Activated T-cell treated with anti-CD3 and anti-CD28 coated beads, Interleukin-2, amount 50 U/mL, for 4 hours (primary cell): Measurements from ENCODE around the gene FER1L5. TPM values are rescaled to one million over a fixed set of nuclear protein-coding genes. Genes with fewer than 3 reads are reported as not detected.

Experiments
- ATAC-seq, 2 donors: fragments of 200-7000 bp; cut with Tn5 transposase; one replicate each; pipeline ENCODE4 v1.10.0; 2021
- DNase-seq: peaks from one replicate; pipeline ENCODE4 v3.0.0-alpha.2; 2020
- H3K27me3 Mint-ChIP-seq: one replicate; pipeline ENCODE4 v1.8.0; 2021; ENCODE audit warnings: low read depth, mixed read lengths
- H3K36me3 Mint-ChIP-seq: one replicate; pipeline ENCODE4 v1.8.0; 2022; ENCODE audit warnings: mixed read lengths; ENCODE audit not compliant: insufficient read depth
- H3K4me1 Mint-ChIP-seq: one replicate; pipeline ENCODE4 v1.8.0; 2021; ENCODE audit warnings: low read depth, mixed read lengths
- H3K4me3 Mint-ChIP-seq: one replicate; pipeline ENCODE4 v1.8.0; 2021; ENCODE audit warnings: mild to moderate bottlenecking, moderate library complexity, mixed read lengths
- H3K9me3 Mint-ChIP-seq: one replicate; pipeline ENCODE4 v1.8.0; 2021; ENCODE audit warnings: mixed read lengths
- total RNA-seq, 3 donors: library from RNA; stranded (reverse); gene quantifications; one replicate each; pipeline ENCODE4 v1.2.1, GENCODE V29; 2021

The FER1L5 gene
- total RNA-seq, 3 donors from 2014 or later = not detected

DNA sequence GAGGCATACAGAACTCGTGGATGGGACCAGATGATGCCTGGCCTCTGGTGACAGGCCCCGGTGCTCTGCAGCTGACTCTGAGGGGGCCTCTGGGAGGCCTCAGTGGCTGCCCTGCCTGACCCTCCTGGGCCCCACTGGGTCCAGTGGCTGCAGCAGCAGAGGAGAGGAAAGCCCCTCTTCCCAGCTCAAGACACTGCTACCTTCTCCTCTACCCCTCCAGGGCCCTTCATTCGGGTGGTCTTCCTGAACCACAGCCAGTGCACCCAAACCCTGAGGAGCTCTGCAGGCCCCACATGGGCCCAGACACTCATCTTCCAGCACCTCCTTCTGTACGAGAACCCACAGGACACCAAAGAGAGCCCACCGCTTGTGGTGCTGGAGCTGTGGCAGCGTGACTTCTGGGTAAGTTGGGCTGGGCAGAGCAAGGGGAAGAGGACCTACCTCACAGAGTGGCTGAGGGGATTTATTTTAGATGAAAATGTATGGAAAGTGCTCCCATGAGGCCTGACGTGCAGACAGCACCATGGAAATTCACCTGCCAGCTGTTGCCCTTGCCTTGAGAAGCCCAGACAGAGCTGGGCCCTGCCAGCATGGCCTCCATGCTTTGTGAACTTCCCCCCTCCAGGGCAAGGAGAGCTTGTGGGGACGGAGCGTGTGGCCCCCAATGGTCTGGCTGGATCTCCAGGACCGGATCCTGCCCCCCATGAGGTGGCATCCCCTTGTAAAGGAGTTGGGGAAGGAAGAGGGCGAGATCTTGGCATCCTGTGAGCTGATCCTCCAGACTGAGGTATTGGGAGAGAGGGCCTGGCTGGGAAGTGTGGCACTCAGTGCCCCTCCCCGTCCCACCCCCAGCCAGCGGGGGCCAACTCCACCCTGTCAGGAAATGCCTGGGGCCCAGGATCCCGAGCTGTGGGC lies 51.0 kb downstream of the FER1L5 start:
- DNase-seq (no peak), ATAC-seq (no peak)
- H3K36me3 Mint-ChIP-seq = no peaks in the 10 kb centered on the region
- H3K27me3 Mint-ChIP-seq = no peaks in the 10 kb centered on the region
- H3K9me3 Mint-ChIP-seq = no peaks in the 10 kb centered on the region
- H3K4me1 Mint-ChIP-seq = no peaks in the 10 kb centered on the region
- H3K4me3 Mint-ChIP-seq = no peak overlapping the region

DNA sequence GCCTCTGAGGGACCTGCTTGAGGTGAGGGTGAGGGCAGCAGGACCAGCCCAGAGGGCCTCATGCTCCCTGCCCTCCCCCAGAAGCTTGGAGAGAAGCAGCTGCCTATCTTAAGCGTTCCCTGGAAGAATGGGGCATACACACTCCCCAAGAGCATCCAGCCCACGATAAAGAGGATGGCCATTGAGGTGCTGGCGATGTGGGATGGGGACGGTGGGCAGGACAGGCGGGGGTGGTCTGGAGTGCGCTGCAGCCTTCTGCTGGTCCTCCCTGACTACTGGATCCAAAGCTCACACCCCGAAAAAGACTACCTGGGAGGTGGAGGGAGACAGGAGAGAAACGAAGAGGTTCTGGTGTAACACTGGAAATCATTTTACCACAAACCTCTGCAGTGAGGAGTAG lies 51.7 kb downstream of the FER1L5 start:
- ATAC-seq (no peak), DNase-seq (no peak)
- H3K36me3 Mint-ChIP-seq = no peaks in the 10 kb centered on the region
- no peak overlapping the region for H3K4me3 Mint-ChIP-seq
- H3K4me1 Mint-ChIP-seq = no peaks in the 10 kb centered on the region
- H3K9me3 Mint-ChIP-seq = no peaks in the 10 kb centered on the region
- no peaks in the 10 kb centered on the region for H3K27me3 Mint-ChIP-seq

DNA sequence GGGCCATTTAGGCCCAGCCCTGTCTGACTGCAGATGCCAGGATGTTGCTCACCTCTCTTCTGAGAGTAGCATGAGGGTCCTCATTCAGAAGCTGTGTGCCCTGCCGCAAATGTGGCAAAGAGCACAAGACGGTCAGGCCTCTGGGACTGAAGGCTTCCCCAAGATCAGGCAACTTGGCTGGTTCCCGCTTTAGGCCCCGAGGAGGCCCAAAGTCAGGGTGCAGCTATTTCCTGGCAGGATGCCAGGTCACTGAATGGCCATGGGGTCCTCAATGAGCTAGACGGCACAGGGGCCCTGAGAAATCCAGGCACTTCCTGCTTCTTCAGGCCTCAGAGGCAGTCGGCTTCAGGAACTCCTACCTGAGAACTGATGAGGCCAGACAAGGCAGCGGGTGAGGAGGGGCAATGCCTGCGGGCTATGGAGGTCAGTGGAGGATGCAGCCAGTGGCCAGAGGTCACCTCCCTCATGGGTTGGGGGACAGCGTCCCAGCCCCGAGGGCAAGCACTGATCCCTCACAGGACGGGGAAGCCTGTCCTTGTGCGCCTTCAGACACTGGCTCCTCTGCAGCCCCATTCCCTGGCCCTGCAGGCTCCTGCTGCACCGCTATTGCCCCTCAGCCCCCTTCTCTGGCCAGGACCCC lies 52.4 kb downstream of the FER1L5 start:
- H3K27me3 Mint-ChIP-seq = no peaks in the 10 kb centered on the region
- no peak for ATAC-seq
- no peaks in the 10 kb centered on the region for H3K9me3 Mint-ChIP-seq
- H3K36me3 Mint-ChIP-seq = no peaks in the 10 kb centered on the region
- H3K4me1 Mint-ChIP-seq = no peaks in the 10 kb centered on the region
- no peak overlapping the region for H3K4me3 Mint-ChIP-seq
- DNase-seq = no peak

DNA sequence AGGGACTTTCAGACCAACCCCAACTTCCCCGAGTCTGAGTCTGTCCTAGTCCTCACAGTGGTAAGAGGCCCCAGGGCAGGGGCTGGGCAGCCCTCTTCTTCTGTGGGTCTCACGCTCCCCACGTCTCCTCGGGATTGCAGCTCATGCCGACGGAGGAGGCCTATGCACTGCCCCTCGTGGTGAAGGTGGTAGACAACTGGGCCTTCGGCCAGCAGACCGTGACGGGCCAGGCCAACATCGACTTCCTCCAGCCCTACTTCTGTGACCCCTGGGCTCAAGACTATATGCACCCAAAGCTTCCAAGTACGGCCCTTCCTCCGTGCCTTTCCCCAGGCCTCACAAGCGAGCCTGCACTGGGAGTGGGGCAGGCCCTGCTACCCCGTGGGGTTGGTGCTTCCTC lies 53.0 kb downstream of the FER1L5 start:
- Mint-ChIP-seq H3K9me3 (no peaks in the 10 kb centered on the region), H3K27me3 (no peaks in the 10 kb centered on the region), H3K36me3 (no peaks in the 10 kb centered on the region), H3K4me3 (no peak overlapping the region), H3K4me1 (no peaks in the 10 kb centered on the region)
- ATAC-seq (no peak), DNase-seq (no peak)

DNA sequence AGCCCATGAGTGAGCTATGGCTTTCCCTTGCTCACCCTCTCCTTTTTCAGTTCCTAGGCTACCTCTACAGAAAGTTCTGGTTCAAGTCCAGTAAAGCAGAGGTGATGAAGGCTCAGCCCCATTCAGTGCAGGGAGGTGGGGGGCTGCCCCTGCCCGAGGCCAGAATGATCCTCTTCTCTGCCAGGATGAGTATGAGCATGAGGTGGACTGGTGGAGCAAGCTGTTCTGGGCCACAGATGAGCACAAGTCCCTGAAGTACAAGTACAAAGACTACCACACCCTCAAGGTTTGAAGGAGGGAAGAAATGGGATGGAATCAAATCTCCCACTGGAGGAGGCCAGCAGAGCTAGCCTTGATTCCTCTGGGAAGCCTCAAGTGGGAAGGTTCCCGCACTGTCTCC lies 54.9 kb downstream of the FER1L5 start:
- Mint-ChIP-seq H3K36me3 (no peaks in the 10 kb centered on the region), H3K27me3 (no peaks in the 10 kb centered on the region), H3K9me3 (no peaks in the 10 kb centered on the region), H3K4me1 (no peaks in the 10 kb centered on the region), H3K4me3 (no peak overlapping the region)
- no peak for DNase-seq
- ATAC-seq = no peak

DNA sequence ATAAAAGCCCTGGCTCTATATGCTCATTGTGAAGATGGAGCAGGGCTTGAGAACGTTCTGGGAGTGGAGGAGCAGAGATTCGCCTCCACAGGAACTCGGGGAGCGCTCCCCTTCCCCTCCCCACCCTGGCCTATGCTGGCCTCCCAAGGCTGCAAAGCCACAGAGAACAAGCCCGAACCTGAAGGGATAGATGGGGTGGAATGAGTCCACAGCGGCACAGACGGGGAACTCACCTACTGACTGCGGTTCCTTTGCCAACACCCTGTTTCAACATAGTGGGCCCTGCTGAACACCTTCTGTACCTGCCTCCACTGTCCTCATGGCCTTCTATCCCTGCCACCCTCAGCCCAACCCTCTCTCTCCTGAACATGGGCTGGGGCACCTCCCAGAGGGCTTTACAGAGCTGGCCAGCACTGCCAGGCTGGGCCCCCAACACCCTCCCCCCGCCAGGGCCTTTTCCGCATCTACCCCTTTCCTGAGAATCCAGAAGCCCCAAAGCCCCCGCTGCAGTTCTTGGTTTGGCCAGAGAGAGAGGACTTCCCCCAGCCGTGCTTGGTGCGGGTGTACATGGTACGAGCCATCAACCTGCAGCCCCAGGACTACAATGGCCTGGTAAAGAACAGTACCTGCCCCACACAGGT lies 55.8 kb downstream of the FER1L5 start:
- Mint-ChIP-seq H3K27me3 (no peaks in the 10 kb centered on the region), H3K4me3 (no peak overlapping the region), H3K36me3 (peaks cover 4% of the 10 kb centered on the region), H3K9me3 (no peaks in the 10 kb centered on the region), H3K4me1 (no peaks in the 10 kb centered on the region)
- DNase-seq (no peak), ATAC-seq (no peak)

DNA sequence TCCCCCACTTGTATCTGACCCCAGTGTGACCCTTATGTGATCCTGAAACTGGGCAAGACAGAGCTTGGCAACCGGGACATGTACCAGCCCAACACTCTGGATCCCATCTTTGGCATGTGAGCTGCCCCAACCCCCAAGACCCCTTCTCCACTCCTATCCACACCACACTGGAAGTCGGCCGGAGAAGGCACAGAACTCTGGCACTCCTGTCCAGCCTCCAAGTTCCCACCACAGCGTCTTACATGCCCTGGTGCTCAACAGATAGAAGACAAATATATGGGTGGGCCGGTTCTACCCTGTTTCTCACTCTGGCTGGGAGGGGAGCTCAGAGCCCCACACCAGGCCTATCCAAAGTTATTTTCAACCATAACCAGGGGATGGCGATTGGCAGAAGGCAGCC lies 56.5 kb downstream of the FER1L5 start:
- Mint-ChIP-seq H3K9me3 (no peaks in the 10 kb centered on the region), H3K4me1 (no peaks in the 10 kb centered on the region), H3K27me3 (no peaks in the 10 kb centered on the region), H3K4me3 (no peak overlapping the region), H3K36me3 (peaks cover 4% of the 10 kb centered on the region)
- DNase-seq (no peak), ATAC-seq (no peak)

DNA sequence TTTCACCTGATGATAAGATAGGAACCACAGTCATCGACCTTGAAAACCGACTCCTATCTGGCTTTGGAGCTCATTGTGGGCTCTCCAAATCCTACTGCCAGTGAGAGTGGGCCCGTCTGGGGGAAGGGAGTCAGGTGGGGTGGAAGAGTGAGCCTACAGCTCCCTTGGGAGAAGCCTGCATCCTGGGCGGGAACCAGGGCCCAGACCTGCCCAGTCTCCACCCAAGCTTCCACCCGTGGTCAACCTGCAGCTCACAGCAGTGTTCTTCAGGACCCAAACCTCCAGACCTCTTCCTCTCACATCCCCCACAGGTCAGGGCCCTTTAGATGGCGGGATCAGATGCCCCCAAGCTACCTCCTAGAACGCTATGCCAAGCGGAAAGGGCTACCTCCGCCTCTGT lies 57.1 kb downstream of the FER1L5 start:
- ATAC-seq (no peak), DNase-seq (no peak)
- Mint-ChIP-seq H3K4me1 (no peaks in the 10 kb centered on the region), H3K9me3 (no peaks in the 10 kb centered on the region), H3K27me3 (no peaks in the 10 kb centered on the region), H3K4me3 (no peak overlapping the region), H3K36me3 (peaks cover 4% of the 10 kb centered on the region)

DNA sequence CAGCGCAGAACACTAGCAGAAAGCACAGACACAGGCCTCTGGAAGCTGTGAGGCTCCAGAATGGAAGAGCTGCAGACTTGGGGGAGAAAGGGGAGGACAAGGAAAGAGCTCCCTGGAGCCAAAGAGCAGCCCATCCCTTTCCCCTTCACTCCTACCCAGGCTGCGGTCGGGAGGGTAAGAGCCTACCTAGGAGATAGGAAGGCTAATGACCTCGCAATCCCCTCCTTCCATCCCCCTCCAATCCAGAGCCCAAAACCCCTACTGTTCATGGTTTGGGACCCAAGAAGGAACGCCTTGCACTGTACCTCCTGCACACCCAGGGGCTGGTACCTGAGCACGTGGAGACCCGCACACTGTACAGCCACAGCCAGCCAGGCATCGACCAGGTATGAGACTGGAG lies 57.5 kb downstream of the FER1L5 start:
- ATAC-seq (no peak), DNase-seq (no peak)
- Mint-ChIP-seq H3K9me3 (no peaks in the 10 kb centered on the region), H3K4me3 (no peak overlapping the region), H3K4me1 (no peaks in the 10 kb centered on the region), H3K27me3 (no peaks in the 10 kb centered on the region), H3K36me3 (peaks cover 4% of the 10 kb centered on the region)

DNA sequence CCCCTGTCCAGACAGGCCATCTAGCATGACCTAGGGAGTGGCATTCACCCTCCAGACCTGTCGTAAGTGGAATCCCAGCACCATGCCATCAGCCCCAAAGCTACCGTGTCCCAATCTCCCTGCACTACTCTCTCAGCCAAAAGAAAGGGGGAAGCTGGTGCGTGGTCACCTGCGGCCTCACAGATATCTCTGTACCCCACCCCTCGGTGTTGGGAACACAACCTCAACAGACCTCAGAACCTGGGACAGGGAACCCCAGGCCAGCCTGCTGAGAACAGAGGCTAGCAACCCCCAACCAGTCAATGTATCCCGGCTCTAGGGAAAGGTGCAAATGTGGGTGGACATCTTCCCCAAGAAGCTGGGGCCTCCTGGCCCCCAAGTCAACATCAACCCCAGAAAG lies 59.1 kb downstream of the FER1L5 start:
- ATAC-seq = no peak

DNA sequence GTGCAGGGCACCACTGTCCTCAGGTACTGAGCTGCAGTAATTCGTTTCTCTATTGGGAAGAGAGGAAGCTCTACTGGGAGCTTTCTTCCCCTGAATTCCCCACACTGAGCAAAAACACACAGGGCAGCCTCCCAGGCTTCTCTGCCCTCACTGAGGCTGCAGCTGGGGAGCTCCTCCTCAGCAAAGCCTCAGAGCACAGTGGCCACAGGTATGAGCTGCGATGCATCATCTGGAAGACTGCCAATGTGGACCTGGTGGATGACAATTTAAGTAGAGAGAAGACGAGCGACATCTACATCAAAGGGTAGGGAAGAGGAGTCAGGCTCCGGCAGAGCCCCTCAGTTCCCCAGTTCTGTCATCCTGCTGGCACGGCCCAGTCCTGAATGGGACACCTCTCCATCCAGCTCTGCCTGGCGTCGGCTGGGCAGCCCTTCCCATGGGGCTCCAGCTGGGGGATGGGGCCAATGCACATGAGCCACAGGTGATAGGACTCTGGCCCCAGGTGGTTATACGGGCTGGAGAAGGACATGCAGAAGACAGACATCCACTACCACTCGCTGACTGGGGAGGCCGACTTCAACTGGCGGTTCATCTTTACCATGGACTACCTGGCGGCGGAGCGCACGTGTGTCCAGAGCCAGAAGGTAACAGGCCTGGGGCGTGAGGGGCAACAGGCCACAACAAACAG lies 59.7 kb downstream of the FER1L5 start:
- H3K9me3 Mint-ChIP-seq = no peaks in the 10 kb centered on the region
- no peak for DNase-seq
- ATAC-seq = no peak
- H3K36me3 Mint-ChIP-seq = peaks cover 11% of the 10 kb centered on the region
- H3K4me3 Mint-ChIP-seq = no peak overlapping the region
- H3K27me3 Mint-ChIP-seq = no peaks in the 10 kb centered on the region
- H3K4me1 Mint-ChIP-seq = no peaks in the 10 kb centered on the region

More for the DNA sequence above, 59.1 kb downstream of the FER1L5 start:
- no peaks in the 10 kb centered on the region for H3K9me3 Mint-ChIP-seq
- peaks cover 7% of the 10 kb centered on the region for H3K36me3 Mint-ChIP-seq
- DNase-seq = no peak
- no peak overlapping the region for H3K4me3 Mint-ChIP-seq
- H3K27me3 Mint-ChIP-seq = no peaks in the 10 kb centered on the region
- H3K4me1 Mint-ChIP-seq = no peaks in the 10 kb centered on the region

DNA sequence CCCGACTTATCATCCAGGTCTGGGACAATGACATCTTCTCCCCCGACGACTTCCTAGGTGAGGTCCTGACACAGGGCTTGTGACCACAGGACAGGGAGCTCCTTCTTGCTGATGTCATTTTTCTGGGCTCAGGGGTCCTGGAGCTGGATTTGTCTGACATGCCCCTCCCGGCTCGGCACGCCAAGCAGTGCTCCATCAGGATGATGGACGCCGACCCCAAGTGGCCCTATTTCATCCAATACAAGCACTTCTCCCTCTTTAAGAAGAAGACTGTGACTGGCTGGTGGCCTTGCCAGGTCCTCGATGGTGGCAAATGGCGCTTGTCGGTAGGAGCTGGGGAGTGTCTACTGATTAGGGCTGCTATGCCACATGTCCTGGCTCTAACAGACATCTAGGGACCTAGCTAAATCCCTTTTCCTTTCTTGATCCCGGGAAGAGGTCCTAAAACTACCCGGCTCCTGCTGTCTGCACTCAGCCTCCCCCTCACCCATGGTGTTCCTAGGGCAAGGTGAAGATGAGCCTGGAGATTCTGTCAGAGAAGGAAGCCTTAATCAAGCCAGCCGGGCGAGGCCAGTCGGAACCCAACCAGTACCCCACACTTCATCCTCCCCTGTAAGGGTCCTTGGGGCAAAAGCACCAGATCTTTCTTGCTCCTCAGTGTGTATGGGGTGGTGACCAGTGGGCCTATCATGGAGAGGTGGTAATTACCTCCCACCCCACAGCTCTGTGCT lies 60.6 kb downstream of the FER1L5 start:
- no peak for DNase-seq
- H3K9me3 Mint-ChIP-seq = no peaks in the 10 kb centered on the region
- ATAC-seq = no peak
- no peaks in the 10 kb centered on the region for H3K27me3 Mint-ChIP-seq
- H3K4me1 Mint-ChIP-seq = no peaks in the 10 kb centered on the region
- no peak overlapping the region for H3K4me3 Mint-ChIP-seq
- peaks cover 16% of the 10 kb centered on the region for H3K36me3 Mint-ChIP-seq

DNA sequence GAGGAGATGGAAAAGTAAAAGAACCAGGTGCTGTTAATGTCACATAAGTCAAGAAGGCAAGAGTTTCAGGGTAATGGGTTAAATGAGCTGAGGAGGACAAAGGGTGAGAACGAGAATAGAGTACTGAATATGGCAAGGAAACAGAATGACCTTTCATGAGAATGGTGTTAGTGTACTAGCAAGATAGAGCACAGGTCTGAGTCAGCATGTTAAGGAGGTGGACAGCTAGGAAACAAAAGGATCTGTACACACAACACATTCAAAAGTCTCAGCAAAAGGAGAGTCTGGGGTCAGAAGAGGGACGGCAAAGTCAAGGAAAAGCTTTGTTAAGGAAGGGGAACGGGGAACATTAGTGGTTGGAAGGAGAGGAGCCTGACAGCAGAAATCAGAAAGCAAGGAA lies 68.4 kb downstream of the FER1L5 start:
- Mint-ChIP-seq H3K36me3 (peaks cover 35% of the 10 kb centered on the region), H3K4me1 (no peaks in the 10 kb centered on the region), H3K4me3 (no peak overlapping the region), H3K9me3 (no peaks in the 10 kb centered on the region), H3K27me3 (no peaks in the 10 kb centered on the region)
- DNase-seq (no peak), ATAC-seq (no peak)

DNA sequence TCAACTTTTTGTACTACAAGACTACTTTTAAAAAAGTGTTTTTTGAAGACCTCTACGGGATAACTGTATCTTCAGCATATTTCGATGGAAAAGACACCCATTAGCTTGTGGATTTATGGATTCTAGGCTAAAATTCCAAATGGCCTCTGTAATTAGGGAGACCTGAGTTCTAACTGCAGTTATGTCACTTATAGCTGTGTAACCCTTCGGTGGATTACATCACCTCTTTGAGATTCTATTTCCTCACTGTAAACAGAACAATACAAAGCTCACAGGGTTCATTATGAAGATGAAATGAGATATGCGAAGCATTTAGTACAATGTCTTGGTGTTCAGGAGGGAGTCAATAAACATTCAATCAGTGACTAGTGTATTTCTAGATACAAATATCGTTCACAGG lies 73.1 kb downstream of the FER1L5 start:
- peaks cover 23% of the 10 kb centered on the region for H3K36me3 Mint-ChIP-seq
- H3K4me1 Mint-ChIP-seq = no peaks in the 10 kb centered on the region
- H3K9me3 Mint-ChIP-seq = no peaks in the 10 kb centered on the region
- ATAC-seq (no peak), DNase-seq (no peak)
- no peaks in the 10 kb centered on the region for H3K27me3 Mint-ChIP-seq
- no peak overlapping the region for H3K4me3 Mint-ChIP-seq
